Fibroblast of the aortic adventitia (primary cell): ENCODE measurements around the gene FBXO3. TPM values are rescaled to one million over a fixed set of nuclear protein-coding genes. Genes with fewer than 3 reads are reported as not detected.
"Not testable (repeated sequence)": the region's sequence is repeated elsewhere in the genome, so short reads cannot be mapped to it uniquely, and the experiment has no call there.

ENCODE experiments used
- DNase-seq: peaks from one replicate; pipeline ENCODE4 v3.0.0-alpha.2; 2010; ENCODE audit warnings: low read depth
- H3K4me3 ChIP-seq: 2 replicates; pipeline ENCODE4 v1.5.1; 2011; ENCODE audit warnings: low read depth, mild to moderate bottlenecking, control low read depth, low read length, moderate library complexity
- total RNA-seq: library from RNA; depleted of rRNA; stranded (reverse); fragments of >200 nt; gene quantifications from 2 replicates; pipeline ENCODE4 v1.2.3, GENCODE V29; 2012; ENCODE audit warnings: low replicate concordance
- TF ChIP-seq, protein P1 (sequence below): IDR thresholded peaks from 2 replicates; pipeline ENCODE4 v1.5.1; 2011; ENCODE audit warnings: mild to moderate bottlenecking, low read length, control low read depth, inconsistent platforms; ENCODE audit not compliant: insufficient read depth

Gene FBXO3, protein sequence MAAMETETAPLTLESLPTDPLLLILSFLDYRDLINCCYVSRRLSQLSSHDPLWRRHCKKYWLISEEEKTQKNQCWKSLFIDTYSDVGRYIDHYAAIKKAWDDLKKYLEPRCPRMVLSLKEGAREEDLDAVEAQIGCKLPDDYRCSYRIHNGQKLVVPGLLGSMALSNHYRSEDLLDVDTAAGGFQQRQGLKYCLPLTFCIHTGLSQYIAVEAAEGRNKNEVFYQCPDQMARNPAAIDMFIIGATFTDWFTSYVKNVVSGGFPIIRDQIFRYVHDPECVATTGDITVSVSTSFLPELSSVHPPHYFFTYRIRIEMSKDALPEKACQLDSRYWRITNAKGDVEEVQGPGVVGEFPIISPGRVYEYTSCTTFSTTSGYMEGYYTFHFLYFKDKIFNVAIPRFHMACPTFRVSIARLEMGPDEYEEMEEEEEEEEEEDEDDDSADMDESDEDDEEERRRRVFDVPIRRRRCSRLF
- total RNA-seq: 43.7 and 52.1 TPM in 2 replicates

DNA sequence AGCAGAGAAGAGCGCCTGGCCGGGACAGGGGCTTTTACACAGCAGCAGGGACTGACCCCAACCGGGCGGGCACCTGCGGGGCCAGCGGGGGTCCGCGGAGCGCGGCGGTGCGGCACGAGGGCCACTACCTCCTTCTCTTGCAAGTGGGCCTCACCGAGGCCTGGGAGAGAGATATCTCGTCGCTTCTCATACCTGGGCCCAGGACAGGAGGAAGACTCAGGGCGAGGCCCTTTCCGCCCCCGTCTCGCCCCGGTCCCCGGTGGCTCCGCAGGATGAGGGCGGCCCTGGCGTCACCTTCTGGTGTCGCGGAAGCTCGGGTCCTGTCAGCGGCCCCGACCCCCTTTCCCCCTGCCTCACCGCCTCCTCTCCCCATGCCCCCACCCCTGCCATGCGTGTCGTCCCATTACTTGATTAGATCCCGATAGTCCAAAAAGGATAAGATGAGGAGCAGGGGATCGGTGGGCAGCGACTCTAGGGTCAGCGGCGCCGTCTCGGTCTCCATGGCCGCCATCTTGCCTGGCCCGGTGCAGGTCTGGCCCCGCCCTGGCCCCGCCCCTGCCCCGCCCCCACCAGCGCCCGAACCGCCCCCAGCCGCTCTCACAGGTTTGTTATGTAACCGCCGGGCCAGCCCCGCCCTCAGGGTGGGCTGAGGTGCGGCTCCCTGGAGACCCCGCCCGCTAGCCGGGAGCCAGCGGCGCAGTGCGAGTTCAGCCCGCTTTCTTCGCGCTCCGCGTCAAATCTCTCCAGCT lies at the start of gene FBXO3:
FBXO3 (minus strand) TSS at position 534 of the 749 bp plus-strand sequence; CDS start at position 511, 23 bp downstream.
- H3K4me3 ChIP-seq: peak within 1 kb of the TSS; percentile 86
- TF ChIP-seq, protein P1, sequence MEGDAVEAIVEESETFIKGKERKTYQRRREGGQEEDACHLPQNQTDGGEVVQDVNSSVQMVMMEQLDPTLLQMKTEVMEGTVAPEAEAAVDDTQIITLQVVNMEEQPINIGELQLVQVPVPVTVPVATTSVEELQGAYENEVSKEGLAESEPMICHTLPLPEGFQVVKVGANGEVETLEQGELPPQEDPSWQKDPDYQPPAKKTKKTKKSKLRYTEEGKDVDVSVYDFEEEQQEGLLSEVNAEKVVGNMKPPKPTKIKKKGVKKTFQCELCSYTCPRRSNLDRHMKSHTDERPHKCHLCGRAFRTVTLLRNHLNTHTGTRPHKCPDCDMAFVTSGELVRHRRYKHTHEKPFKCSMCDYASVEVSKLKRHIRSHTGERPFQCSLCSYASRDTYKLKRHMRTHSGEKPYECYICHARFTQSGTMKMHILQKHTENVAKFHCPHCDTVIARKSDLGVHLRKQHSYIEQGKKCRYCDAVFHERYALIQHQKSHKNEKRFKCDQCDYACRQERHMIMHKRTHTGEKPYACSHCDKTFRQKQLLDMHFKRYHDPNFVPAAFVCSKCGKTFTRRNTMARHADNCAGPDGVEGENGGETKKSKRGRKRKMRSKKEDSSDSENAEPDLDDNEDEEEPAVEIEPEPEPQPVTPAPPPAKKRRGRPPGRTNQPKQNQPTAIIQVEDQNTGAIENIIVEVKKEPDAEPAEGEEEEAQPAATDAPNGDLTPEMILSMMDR: no peak
- DNase-seq: peak; percentile 76

DNA sequence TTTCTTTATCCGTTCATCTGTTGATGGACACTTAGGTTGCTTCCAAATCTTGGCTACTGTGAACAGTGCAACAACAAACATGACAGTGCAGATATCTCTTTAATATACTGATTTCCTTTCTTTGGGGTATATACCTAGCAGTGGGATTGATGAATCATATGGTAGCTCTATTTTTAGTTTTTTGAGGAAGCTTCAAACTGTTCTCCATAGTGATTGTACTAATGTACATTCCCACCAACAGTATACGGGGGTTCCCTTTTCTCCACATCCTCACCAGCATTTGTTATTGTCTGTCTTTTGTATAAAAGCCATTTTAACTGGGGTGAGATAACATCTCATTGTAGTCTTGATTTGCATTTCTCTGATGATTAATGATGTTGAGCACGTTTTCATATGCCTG lies 48.7 kb upstream of the FBXO3 start:
- DNase-seq, H3K4me3 ChIP-seq: not testable (repeated sequence)

DNA sequence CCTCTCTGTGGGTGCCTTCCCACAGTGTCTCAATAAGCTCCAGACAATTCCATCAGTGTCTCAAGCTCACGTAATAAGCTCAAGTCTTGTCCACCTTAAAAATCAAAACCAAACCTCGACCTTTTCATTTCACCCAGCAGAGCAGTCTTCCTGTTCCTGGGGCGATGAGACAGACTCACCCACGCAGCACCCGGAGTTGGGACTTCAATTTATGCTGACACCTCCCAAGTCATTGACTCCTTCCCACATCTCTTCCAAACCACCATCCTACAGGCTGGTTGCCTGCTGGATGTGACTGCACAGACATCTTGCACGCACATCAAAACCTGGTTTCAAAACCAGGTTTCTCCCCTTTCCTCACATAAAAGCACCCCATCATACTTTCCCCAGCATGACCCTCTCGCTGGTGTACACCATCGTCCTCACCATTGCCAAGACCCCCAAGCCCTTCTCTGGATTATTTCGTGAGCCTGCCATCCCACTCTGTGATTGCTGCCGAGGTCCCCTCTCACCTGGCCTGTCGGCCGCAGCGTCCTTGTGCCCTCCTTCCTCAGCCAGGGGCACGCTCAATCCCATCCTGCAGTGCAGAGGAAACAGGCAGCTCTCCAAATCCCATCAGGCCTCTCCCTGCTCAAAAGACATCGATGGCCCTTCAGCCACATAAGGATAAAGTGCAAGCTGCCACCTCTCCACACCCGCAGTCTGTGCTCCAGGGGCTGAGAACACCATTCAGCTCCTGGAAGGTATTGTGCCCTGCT lies 45.1 kb upstream of the FBXO3 start:
- no peak overlapping the region for H3K4me3 ChIP-seq
- no peak for DNase-seq
- TF ChIP-seq, protein P1: no peak

DNA sequence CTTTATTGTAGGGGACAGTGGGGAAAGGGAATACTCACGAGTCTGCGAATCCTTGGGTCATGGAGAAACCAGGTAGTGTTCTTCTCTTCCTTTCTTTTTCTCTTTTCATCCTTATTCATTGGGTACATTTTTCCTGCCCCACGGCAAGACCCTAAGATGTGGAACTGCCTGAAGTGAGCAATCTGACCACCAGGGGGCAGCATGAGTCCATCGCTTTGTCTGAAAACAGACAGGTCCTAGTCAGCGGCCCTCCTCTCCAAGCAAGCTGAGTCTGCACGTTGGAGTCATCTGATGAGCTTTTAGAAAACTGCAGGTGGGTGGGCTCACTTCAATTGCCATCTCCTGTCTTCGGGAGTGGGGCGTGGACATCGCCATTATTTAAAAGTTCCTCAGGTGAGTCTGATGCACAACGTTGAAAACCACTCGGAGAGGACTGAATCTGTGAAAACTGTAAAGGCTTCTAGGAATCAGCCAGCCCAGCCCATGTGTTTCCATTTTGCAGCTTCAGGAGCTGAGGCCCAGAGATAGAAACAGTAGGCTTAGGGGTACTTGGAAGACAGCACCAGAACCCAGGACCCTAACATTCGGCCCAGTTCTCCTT lies 34.0 kb upstream of the FBXO3 start:
- peak; percentile 89 for DNase-seq
- no peak overlapping the region for H3K4me3 ChIP-seq
- TF ChIP-seq, protein P1: peak; percentile 94

DNA sequence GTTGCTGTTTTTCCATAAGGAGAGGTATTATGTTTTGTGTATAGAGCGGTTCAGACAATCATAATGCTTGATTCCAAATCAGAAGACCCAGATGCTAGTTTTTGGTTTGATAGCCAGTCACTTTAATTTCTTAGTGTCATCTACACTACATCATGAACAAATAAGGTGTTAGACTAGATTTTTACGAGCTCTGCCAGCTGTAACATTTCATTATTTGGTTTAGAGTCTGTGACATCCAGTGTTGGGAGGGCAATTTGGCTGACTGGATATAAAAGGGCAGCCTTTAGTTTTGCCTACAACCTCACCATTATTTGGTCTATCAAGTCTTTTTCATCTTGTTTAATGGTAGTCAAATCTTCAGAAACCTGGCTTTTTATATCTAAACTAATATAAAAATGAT lies 30.2 kb upstream of the FBXO3 start:
- DNase-seq: no peak
- no peak overlapping the region for H3K4me3 ChIP-seq
- TF ChIP-seq, protein P1: no peak

DNA sequence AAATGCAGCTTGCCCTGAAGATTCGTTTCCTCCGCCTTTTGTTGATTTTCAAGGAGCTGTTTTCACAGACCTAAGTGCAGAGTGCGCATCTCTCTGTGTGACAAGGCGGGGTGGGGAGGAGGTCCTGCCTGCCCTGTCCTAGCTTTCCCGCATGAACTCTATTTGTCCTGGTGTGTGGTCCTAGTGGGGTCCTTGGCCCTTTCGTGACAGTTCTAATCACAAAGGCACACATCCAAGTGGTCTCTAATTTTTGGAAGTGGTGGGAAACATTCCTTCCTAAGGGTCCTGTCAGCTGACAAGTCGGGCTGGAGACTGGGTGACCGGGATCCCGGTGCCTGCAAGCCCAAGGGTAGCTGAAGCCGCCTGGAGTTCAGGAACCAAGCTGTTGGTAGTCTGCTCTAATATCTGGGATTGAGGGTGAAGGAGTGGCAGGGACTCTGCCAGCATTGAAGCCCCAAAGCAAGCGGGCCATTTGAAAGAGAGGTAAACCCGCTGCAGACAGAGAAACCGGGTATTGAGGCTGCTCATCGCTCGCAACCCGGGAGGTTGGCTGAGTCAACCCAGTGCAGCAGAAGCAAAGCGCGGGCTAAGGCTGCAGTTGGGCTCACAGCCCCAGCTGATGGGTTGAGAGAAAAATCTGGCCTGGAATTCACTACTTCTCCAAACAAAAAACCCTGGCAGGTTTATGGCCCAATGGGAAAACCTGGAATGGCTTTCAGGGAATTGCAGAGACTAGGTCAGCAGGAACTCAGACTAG lies 28.1 kb upstream of the FBXO3 start:
- H3K4me3 ChIP-seq: peak overlapping the region; percentile 48
- TF ChIP-seq, protein P1: no peak
- DNase-seq: peak; percentile 88
